A549 treated with CORT108297 at 1 μM for 4 hours (cell line): ENCODE data around the gene FIG4. TPM values are rescaled to one million over a fixed set of nuclear protein-coding genes. Genes with fewer than 3 reads are reported as not detected.

Experiments used
- total RNA-seq: library from RNA; stranded (reverse); fragments of 200-300 nt; extraction: Qiagen RNA extraction; gene quantifications from 5 replicates; pipeline ENCODE4 v1.2.3, GENCODE V29; 2022

FIG4 gene
- total RNA-seq: 3.6 to 4.9 TPM (median 4.0 TPM) in 5 replicates

GRCh38 chr6:109690737-109691621 is at the start of gene FIG4, which contains the start of gene AK9:
Gene FIG4, plus strand, starts transcription at chr6:109691296. Its CDS starts 140 bp downstream, at chr6:109691436.
Gene AK9, minus strand, starts transcription at chr6:109691202. Its CDS starts 15,457 bp downstream, at chr6:109675745.

Other genes with a start within 250 kb of the FIG4 start
- 11.3 to 17.9 TPM (median 14.6 TPM) in 5 replicates for gene MICAL1, start 235.5 kb upstream of the FIG4 start, total RNA-seq
- 3.7 to 4.7 TPM (median 4.0 TPM) in 5 replicates for gene ZBTB24, start 208.1 kb upstream of the FIG4 start, total RNA-seq
- gene AK9, start 94 bp upstream of the FIG4 start, total RNA-seq: 0.98 to 2.0 TPM (median 1.2 TPM) in 5 replicates